ENCODE data around the gene CHRNA10. TPM values are rescaled to one million over a fixed set of nuclear protein-coding genes. Genes with fewer than 3 reads are reported as not detected.

The CHRNA10 gene
- total RNA-seq, 1 experiment from 2014 or later = 3.0 TPM

DNA sequence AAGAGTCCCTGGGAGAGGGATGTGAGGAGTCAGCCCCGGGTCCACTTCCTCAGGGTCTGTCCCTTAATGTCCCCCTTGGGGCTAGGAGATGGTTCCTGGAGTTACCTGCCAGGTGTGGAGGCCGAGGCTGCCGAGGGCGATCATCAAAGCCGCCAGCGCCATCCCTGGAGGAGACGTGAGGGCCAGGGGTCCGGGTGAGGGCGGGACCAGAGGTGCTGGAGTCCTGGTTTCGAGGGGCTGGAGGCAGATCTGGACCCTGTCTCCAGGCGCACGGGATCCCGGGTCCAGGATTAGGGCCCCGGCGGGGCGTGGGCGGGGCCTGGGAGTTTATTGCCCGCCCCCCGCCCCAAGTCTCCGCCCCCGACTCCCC, 29.5 kb downstream of the CHRNA10 start, which contains the start of gene ART5:
Gene ART5 (minus strand): TSS at position 292 of the 370 bp plus-strand sequence. CDS start 130 bp downstream, at position 162.
- ChIA-PET RAD21 (ENCODE audit: low non-redundant PET in 1 of 2, low total read pairs in 2 of 2, uncharacterized antibody in 2 of 2, unreplicated experiment in 2 of 2) (no interaction called here), CTCF (no interaction called here), POLR2A (no interaction called here)
- Histone ChIP-seq H3K9me3 (ENCODE audit: control insufficient read depth in 1 of 2, insufficient read depth in 1 of 2, low read depth in 1 of 2, low read length in 2 of 2) (no peaks in the 10 kb centered on the region), H3K36me3 (ENCODE audit: control insufficient read depth in 1 of 2, insufficient read depth in 2 of 2, low read length in 2 of 2) (no peaks in the 10 kb centered on the region), H3K4me3 (replicated peaks in 1 of 2; ENCODE audit: low read depth in 1 of 2, low read length in 2 of 2) (peak within 1 kb of the TSS; percentile 57), H3K79me2 (ENCODE audit: insufficient read depth, low read length) (no peaks in the 10 kb centered on the region), H3K4me1 (ENCODE audit: control insufficient read depth in 1 of 2, insufficient read depth in 2 of 2, low read length in 2 of 2) (peaks cover 17 to 34% of the 10 kb centered on the region in 2 experiments), H3K9ac (ENCODE audit: low read length) (peak within 1 kb of the TSS; percentile 53), H4K20me1 (ENCODE audit: insufficient read depth) (no peaks in the 10 kb centered on the region), H3K27ac (ENCODE audit: low read depth, low read length) (peak within 1 kb of the TSS; percentile 36; the same call in 1 of the 2 replicates), H3K9me2 (ENCODE audit: insufficient read depth) (no peaks in the 10 kb centered on the region), H2AFZ (ENCODE audit: low read depth, low read length, poor library complexity, severe bottlenecking) (peak within 1 kb of the TSS; percentile 73), H3K27me3 (ENCODE audit: insufficient read depth, low read length) (no peaks in the 10 kb centered on the region), H3K4me2 (ENCODE audit: low read length) (peak within 1 kb of the TSS; percentile 75)
- DNase-seq (ENCODE audit: low read depth, low spot score) (no peak), ATAC-seq (no peak)
- BruUV-seq (replicated peaks) = no TSS peak
- intact Hi-C loops (cut with micrococcal nuclease) = no loop called here
- TF ChIP-seq JUND (IDR thresholded peaks at IDR 0.05) = no peak
- TF ChIP-seq FOSL1 (IDR thresholded peaks at IDR 0.05; ENCODE audit: low read depth) = no peak
- TF ChIP-seq, protein P1, sequence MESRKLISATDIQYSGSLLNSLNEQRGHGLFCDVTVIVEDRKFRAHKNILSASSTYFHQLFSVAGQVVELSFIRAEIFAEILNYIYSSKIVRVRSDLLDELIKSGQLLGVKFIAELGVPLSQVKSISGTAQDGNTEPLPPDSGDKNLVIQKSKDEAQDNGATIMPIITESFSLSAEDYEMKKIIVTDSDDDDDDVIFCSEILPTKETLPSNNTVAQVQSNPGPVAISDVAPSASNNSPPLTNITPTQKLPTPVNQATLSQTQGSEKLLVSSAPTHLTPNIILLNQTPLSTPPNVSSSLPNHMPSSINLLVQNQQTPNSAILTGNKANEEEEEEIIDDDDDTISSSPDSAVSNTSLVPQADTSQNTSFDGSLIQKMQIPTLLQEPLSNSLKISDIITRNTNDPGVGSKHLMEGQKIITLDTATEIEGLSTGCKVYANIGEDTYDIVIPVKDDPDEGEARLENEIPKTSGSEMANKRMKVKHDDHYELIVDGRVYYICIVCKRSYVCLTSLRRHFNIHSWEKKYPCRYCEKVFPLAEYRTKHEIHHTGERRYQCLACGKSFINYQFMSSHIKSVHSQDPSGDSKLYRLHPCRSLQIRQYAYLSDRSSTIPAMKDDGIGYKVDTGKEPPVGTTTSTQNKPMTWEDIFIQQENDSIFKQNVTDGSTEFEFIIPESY (IDR thresholded peaks at IDR 0.05; ENCODE audit: extremely low read depth, insufficient replicate concordance, low read length) = no peak
- TF ChIP-seq ATF3 (IDR thresholded peaks at IDR 0.05) = no peak
- no peak for TF ChIP-seq YY1 (IDR thresholded peaks at IDR 0.05; ENCODE audit: extremely low read depth, insufficient replicate concordance, low read depth, low read length)
- TF ChIP-seq SP1 (IDR thresholded peaks at IDR 0.05; ENCODE audit: low read depth) = no peak
- TF ChIP-seq EZH2 (IDR thresholded peaks at IDR 0.05) = no peak
- TF ChIP-seq CBX3 (IDR thresholded peaks at IDR 0.05; ENCODE audit: low read depth) = no peak
- TF ChIP-seq EZH2phosphoT487 (IDR thresholded peaks at IDR 0.05; ENCODE audit: borderline replicate concordance) = no peak
- no peak for TF ChIP-seq ZNF274 (IDR thresholded peaks at IDR 0.05; ENCODE audit: low read depth, low read length)
- no peak for TF ChIP-seq POLR2A (IDR thresholded peaks at IDR 0.05; ENCODE audit: borderline replicate concordance, extremely low read depth, insufficient read depth, insufficient read length)
- TF ChIP-seq REST (IDR thresholded peaks at IDR 0.05; ENCODE audit: low read depth) = no peak
- TF ChIP-seq, protein P2, sequence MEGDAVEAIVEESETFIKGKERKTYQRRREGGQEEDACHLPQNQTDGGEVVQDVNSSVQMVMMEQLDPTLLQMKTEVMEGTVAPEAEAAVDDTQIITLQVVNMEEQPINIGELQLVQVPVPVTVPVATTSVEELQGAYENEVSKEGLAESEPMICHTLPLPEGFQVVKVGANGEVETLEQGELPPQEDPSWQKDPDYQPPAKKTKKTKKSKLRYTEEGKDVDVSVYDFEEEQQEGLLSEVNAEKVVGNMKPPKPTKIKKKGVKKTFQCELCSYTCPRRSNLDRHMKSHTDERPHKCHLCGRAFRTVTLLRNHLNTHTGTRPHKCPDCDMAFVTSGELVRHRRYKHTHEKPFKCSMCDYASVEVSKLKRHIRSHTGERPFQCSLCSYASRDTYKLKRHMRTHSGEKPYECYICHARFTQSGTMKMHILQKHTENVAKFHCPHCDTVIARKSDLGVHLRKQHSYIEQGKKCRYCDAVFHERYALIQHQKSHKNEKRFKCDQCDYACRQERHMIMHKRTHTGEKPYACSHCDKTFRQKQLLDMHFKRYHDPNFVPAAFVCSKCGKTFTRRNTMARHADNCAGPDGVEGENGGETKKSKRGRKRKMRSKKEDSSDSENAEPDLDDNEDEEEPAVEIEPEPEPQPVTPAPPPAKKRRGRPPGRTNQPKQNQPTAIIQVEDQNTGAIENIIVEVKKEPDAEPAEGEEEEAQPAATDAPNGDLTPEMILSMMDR (IDR thresholded peaks at IDR 0.05 in 2 of 3, conservative IDR thresholded peaks at IDR 0.05 in 1 of 3; ENCODE audit: borderline replicate concordance in 1 of 3, insufficient read depth in 1 of 3, low read depth in 2 of 3, low read length in 2 of 3) = no peak
- TF ChIP-seq, protein P3, sequence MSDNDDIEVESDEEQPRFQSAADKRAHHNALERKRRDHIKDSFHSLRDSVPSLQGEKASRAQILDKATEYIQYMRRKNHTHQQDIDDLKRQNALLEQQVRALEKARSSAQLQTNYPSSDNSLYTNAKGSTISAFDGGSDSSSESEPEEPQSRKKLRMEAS (IDR thresholded peaks at IDR 0.05) = no peak
- TF ChIP-seq TCF7L2 (IDR thresholded peaks at IDR 0.05; ENCODE audit: borderline replicate concordance, extremely low read depth, insufficient read depth, insufficient read length) = no peak

All from HCT116 (cell line).